Activated CD8-positive, alpha-beta memory T cell treated with anti-CD3 and anti-CD28 coated beads, Interleukin-2, amount 10 ng/mL, durations not matched to agents 7 days and 5 days (primary cell): ENCODE measurements around the gene SORL1-AS1.

ENCODE experiments used
- ATAC-seq: fragments of 150-1000 bp; cut with Tn5 transposase; one replicate; pipeline ENCODE4 v1.10.0; 2021; ENCODE audit warnings: moderate library complexity
- CTCF ChIA-PET: fragments of 350-600 bp; sonication (Branson Sonifier 250); formaldehyde crosslinking; loops from one replicate; lab custom pipeline; 2021; ENCODE audit warnings: antibody characterized with exemption; lab: Charles Lee
- DNase-seq: peaks from one replicate; pipeline ENCODE4 v3.0.0-alpha.2; 2020
- H3K27ac Mint-ChIP-seq: one replicate; pipeline ENCODE4 v1.8.0; 2021; ENCODE audit warnings: mild to moderate bottlenecking, mixed read lengths
- H3K27me3 Mint-ChIP-seq: one replicate; pipeline ENCODE4 v1.8.0; 2021; ENCODE audit warnings: mixed read lengths
- H3K36me3 Mint-ChIP-seq: one replicate; pipeline ENCODE4 v1.8.0; 2021; ENCODE audit warnings: mild to moderate bottlenecking, mixed read lengths
- H3K4me1 Mint-ChIP-seq: one replicate; pipeline ENCODE4 v1.8.0; 2021; ENCODE audit warnings: mixed read lengths
- H3K4me3 Mint-ChIP-seq: one replicate; pipeline ENCODE4 v1.8.0; 2021; ENCODE audit warnings: mild to moderate bottlenecking, moderate library complexity, mixed read lengths
- H3K9me3 Mint-ChIP-seq: one replicate; pipeline ENCODE4 v1.8.0; 2022; ENCODE audit warnings: low read depth, mixed read lengths

The SORL1-AS1 gene

GRCh38 chr11:121467965-121468364 is 15.2 kb upstream of the SORL1-AS1 start:
- peaks cover 21% of the 10 kb centered on the region for H3K36me3 Mint-ChIP-seq
- ATAC-seq (peak; percentile 46), DNase-seq (peak; percentile 75)
- no peak overlapping the region for H3K27ac Mint-ChIP-seq
- CTCF ChIA-PET: interaction anchor here (1.0 to 1.7 kb wide), 6 partner anchors 12 to 123 kb away, joined by 3 to 8 read pairs (median 4); partner anchors contain the start of gene SORL1-AS1
- H3K27me3 Mint-ChIP-seq: no peaks in the 10 kb centered on the region
- H3K9me3 Mint-ChIP-seq: no peaks in the 10 kb centered on the region
- H3K4me3 Mint-ChIP-seq: no peak overlapping the region
- H3K4me1 Mint-ChIP-seq: peaks cover 80% of the 10 kb centered on the region

- ATAC-seq (no peak), DNase-seq (no peak)
- CTCF ChIA-PET: interaction anchor here (0.9 to 1.7 kb wide), 7 partner anchors 11 to 124 kb away, joined by 3 to 8 read pairs (median 4); partner anchors contain the start of gene SORL1-AS1
- no peak overlapping the region for H3K4me3 Mint-ChIP-seq
- peaks cover 80% of the 10 kb centered on the region for H3K4me1 Mint-ChIP-seq
- H3K27me3 Mint-ChIP-seq: no peaks in the 10 kb centered on the region
- H3K27ac Mint-ChIP-seq: no peak overlapping the region
- H3K36me3 Mint-ChIP-seq: peaks cover 18% of the 10 kb centered on the region
- H3K9me3 Mint-ChIP-seq: no peaks in the 10 kb centered on the region
Observed at GRCh38 chr11:121467471-121467870, 14.7 kb upstream of the SORL1-AS1 start.

- CTCF ChIA-PET: interaction anchor here (0.9 to 2.0 kb wide), 5 partner anchors 9 to 48 kb away, joined by 3 to 11 read pairs (median 5); no protein-coding TSS in a partner anchor
- Mint-ChIP-seq H3K27ac (peak overlapping the region; percentile 91), H3K4me1 (peaks cover 76% of the 10 kb centered on the region), H3K27me3 (no peaks in the 10 kb centered on the region), H3K36me3 (peaks cover 16% of the 10 kb centered on the region), H3K4me3 (peak overlapping the region; percentile 19), H3K9me3 (no peaks in the 10 kb centered on the region)
- DNase-seq (peak; percentile 49), ATAC-seq (no peak)
Observed at GRCh38 chr11:121466063-121466794, 13.5 kb upstream of the SORL1-AS1 start.

- Mint-ChIP-seq H3K9me3 (no peaks in the 10 kb centered on the region), H3K4me3 (peak overlapping the region; percentile 19), H3K27me3 (no peaks in the 10 kb centered on the region), H3K36me3 (peaks cover 14% of the 10 kb centered on the region), H3K4me1 (peaks cover 80% of the 10 kb centered on the region), H3K27ac (peak overlapping the region; percentile 91)
- CTCF ChIA-PET: interaction anchor here (1.1 to 2.0 kb wide), 4 partner anchors 9 to 92 kb away, joined by 3 to 11 read pairs (median 4); no protein-coding TSS in a partner anchor
- ATAC-seq (no peak), DNase-seq (no peak)
Observed at GRCh38 chr11:121465709-121466062, 12.9 kb upstream of the SORL1-AS1 start.

- H3K4me3 Mint-ChIP-seq: peak overlapping the region; percentile 27
- peaks cover 87% of the 10 kb centered on the region for H3K4me1 Mint-ChIP-seq
- no peaks in the 10 kb centered on the region for H3K27me3 Mint-ChIP-seq
- no peaks in the 10 kb centered on the region for H3K9me3 Mint-ChIP-seq
- ATAC-seq (peak; percentile 78), DNase-seq (peak; percentile 88)
- peak overlapping the region; percentile 91 for H3K27ac Mint-ChIP-seq
- CTCF ChIA-PET: interaction anchor here (1.1 to 2.0 kb wide), 4 partner anchors 18 to 145 kb away, joined by 3 to 11 read pairs (median 4); no protein-coding TSS in a partner anchor
- H3K36me3 Mint-ChIP-seq: peaks cover 3% of the 10 kb centered on the region
Observed at GRCh38 chr11:121464352-121464946, 11.7 kb upstream of the SORL1-AS1 start.

GRCh38 chr11:121463689-121464335 is 11.0 kb upstream of the SORL1-AS1 start:
- no peak overlapping the region for H3K4me3 Mint-ChIP-seq
- H3K27me3 Mint-ChIP-seq: no peaks in the 10 kb centered on the region
- peaks cover 88% of the 10 kb centered on the region for H3K4me1 Mint-ChIP-seq
- ATAC-seq: no peak
- peaks cover 2% of the 10 kb centered on the region for H3K36me3 Mint-ChIP-seq
- no peaks in the 10 kb centered on the region for H3K9me3 Mint-ChIP-seq
- CTCF ChIA-PET: interaction anchor here (1.2 to 2.0 kb wide), 2 partner anchors 13 to 19 kb away, joined by 3 to 11 read pairs; no protein-coding TSS in a partner anchor
- H3K27ac Mint-ChIP-seq: peak overlapping the region; percentile 91
- no peak for DNase-seq

GRCh38 chr11:121461843-121462242 is 9.1 kb upstream of the SORL1-AS1 start:
- no peak for ATAC-seq
- no peak for DNase-seq
- Mint-ChIP-seq H3K9me3 (no peaks in the 10 kb centered on the region), H3K4me3 (no peak overlapping the region), H3K27ac (no peak overlapping the region), H3K4me1 (peaks cover 85% of the 10 kb centered on the region), H3K36me3 (no peaks in the 10 kb centered on the region), H3K27me3 (no peaks in the 10 kb centered on the region)
- CTCF ChIA-PET: interaction anchor here (1.1 to 1.9 kb wide), 4 partner anchors 9 to 168 kb away, joined by 3 to 6 read pairs (median 4); partner anchors contain the start of gene SORL1-AS1

GRCh38 chr11:121460941-121461514 is 8.3 kb upstream of the SORL1-AS1 start:
- ATAC-seq (no peak), DNase-seq (no peak)
- Mint-ChIP-seq H3K4me3 (no peak overlapping the region), H3K36me3 (no peaks in the 10 kb centered on the region), H3K27ac (peak overlapping the region; percentile 23), H3K9me3 (no peaks in the 10 kb centered on the region), H3K27me3 (no peaks in the 10 kb centered on the region), H3K4me1 (peaks cover 83% of the 10 kb centered on the region)
- CTCF ChIA-PET: interaction anchor here (1.1 to 1.4 kb wide), 3 partner anchors 10 to 167 kb away, joined by 3 to 6 read pairs (median 3); no protein-coding TSS in a partner anchor

- no peak for ATAC-seq
- Mint-ChIP-seq H3K9me3 (no peaks in the 10 kb centered on the region), H3K36me3 (no peaks in the 10 kb centered on the region), H3K27me3 (peaks cover 4% of the 10 kb centered on the region), H3K4me1 (peaks cover 79% of the 10 kb centered on the region), H3K4me3 (no peak overlapping the region), H3K27ac (no peak overlapping the region)
- DNase-seq: no peak
- CTCF ChIA-PET: interaction anchor here (1.6 kb wide), 1 partner anchor 9 kb away, joined by 3 read pairs; no protein-coding TSS in a partner anchor
Observed at GRCh38 chr11:121459413-121460017, 6.7 kb upstream of the SORL1-AS1 start.

GRCh38 chr11:121458551-121458950 is 5.8 kb upstream of the SORL1-AS1 start:
- H3K4me3 Mint-ChIP-seq: no peak overlapping the region
- no peak overlapping the region for H3K27ac Mint-ChIP-seq
- H3K4me1 Mint-ChIP-seq: peaks cover 79% of the 10 kb centered on the region
- no peak for DNase-seq
- H3K9me3 Mint-ChIP-seq: no peaks in the 10 kb centered on the region
- CTCF ChIA-PET: interaction anchor here (1.6 kb wide), 1 partner anchor 8 kb away, joined by 3 read pairs; no protein-coding TSS in a partner anchor
- no peak for ATAC-seq
- no peaks in the 10 kb centered on the region for H3K36me3 Mint-ChIP-seq
- H3K27me3 Mint-ChIP-seq: peaks cover 5% of the 10 kb centered on the region

- DNase-seq: no peak
- peaks cover 73% of the 10 kb centered on the region for H3K4me1 Mint-ChIP-seq
- ATAC-seq: no peak
- no peak overlapping the region for H3K27ac Mint-ChIP-seq
- H3K36me3 Mint-ChIP-seq: no peaks in the 10 kb centered on the region
- no peaks in the 10 kb centered on the region for H3K9me3 Mint-ChIP-seq
- CTCF ChIA-PET: interaction anchor here (0.8 to 1.8 kb wide), 4 partner anchors 9 to 134 kb away, joined by 3 to 5 read pairs (median 4); no protein-coding TSS in a partner anchor
- peaks cover 14% of the 10 kb centered on the region for H3K27me3 Mint-ChIP-seq
- no peak overlapping the region for H3K4me3 Mint-ChIP-seq
Observed at GRCh38 chr11:121456816-121457431, 4.2 kb upstream of the SORL1-AS1 start.

GRCh38 chr11:121456151-121456550 is 3.4 kb upstream of the SORL1-AS1 start:
- Mint-ChIP-seq H3K27ac (peak overlapping the region; percentile 2), H3K4me3 (no peak overlapping the region), H3K4me1 (peaks cover 74% of the 10 kb centered on the region), H3K9me3 (no peaks in the 10 kb centered on the region), H3K36me3 (no peaks in the 10 kb centered on the region), H3K27me3 (peaks cover 17% of the 10 kb centered on the region)
- CTCF ChIA-PET: interaction anchor here (0.8 to 1.8 kb wide), 3 partner anchors 9 to 12 kb away, joined by 3 to 5 read pairs (median 3); no protein-coding TSS in a partner anchor
- ATAC-seq (no peak), DNase-seq (no peak)
